PC-3 (cell line): ENCODE measurements around the gene ARID5A.

Experiments used
- EZH2 ChIP-seq: fragments of 300-600 bp; sonication (generic); IDR thresholded peaks from one replicate; pipeline ENCODE4 v1.6.1; 2017; ENCODE audit warnings: antibody characterized with exemption, mild to moderate bottlenecking, low read length; ENCODE audit not compliant: unreplicated experiment
- TF ChIP-seq, protein P1 (sequence below): fragments of 300-600 bp; sonication (generic); conservative IDR thresholded peaks from 2 replicates; pipeline ENCODE4 v1.5.1; 2017; ENCODE audit warnings: antibody characterized with exemption, low read depth, mild to moderate bottlenecking, low read length

DNA sequence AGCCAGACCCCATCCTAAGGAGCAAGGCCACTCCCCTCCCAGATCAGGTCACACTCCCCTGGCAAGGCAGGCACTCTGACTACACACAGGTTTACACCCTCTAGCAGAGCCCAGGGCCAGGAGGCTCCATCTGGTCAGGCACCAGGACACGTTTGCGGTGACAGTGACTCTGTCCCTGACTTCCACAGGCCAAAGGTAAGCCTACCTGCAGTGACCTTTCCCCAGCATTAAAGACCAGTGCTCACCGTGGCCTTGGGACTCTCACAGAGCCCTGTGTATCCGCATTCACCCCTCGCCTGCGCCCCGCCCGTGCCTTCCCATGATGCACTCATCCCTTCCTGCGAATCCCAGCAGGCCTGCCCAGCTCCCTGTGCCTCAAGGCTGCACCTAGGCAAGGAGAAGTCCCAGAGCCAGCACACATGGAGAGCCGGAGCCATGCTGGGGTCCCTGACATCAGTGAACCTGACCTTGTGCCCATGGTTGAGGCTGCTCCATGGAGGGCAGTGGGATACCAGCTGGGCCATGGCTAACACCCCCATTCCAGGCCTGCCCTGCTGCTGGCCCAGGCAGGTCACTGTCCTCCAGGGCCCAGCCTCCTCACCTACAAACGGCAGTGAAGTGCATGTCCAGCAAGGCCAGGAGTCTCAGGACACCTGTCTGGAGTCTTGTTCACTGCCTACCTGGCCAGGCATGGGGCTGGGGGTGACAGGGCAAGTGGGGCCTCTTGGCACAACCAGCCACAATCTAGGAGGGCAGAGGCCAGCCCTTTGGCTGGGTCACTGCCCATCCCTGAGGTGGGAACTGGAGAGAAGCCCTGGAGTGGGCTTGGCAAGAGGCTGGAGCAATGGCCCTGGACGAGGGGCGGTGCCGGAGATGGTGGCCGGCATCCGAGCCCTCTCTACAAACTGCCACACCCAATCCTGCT, 34.4 kb upstream of the ARID5A start:
- TF ChIP-seq, protein P1, sequence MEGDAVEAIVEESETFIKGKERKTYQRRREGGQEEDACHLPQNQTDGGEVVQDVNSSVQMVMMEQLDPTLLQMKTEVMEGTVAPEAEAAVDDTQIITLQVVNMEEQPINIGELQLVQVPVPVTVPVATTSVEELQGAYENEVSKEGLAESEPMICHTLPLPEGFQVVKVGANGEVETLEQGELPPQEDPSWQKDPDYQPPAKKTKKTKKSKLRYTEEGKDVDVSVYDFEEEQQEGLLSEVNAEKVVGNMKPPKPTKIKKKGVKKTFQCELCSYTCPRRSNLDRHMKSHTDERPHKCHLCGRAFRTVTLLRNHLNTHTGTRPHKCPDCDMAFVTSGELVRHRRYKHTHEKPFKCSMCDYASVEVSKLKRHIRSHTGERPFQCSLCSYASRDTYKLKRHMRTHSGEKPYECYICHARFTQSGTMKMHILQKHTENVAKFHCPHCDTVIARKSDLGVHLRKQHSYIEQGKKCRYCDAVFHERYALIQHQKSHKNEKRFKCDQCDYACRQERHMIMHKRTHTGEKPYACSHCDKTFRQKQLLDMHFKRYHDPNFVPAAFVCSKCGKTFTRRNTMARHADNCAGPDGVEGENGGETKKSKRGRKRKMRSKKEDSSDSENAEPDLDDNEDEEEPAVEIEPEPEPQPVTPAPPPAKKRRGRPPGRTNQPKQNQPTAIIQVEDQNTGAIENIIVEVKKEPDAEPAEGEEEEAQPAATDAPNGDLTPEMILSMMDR = no peak
- TF ChIP-seq EZH2 = no peak
